ENCODE measurements around the gene RPS21. TPM values are rescaled to one million over a fixed set of nuclear protein-coding genes. Genes with fewer than 3 reads are reported as not detected.
"Not testable (repeated sequence)": the region's sequence is repeated elsewhere in the genome, so short reads cannot be mapped to it uniquely, and the experiment has no call there.

RPS21 gene
- total RNA-seq, 6 donors from 2014 or later = 94.6 to 1,381 (median 998) TPM

- peak in 1 of 2 donors; percentile 52 for DNase-seq
- TF ChIP-seq EP300 (IDR thresholded peaks at IDR 0.05) = no peak
- Histone ChIP-seq H3K4me3 (no peak overlapping the region), H3K27ac (no peak overlapping the region), H3K36me3 (no peaks in the 10 kb centered on the region), H3K9me3 (no peaks in the 10 kb centered on the region), H3K4me1 (peaks cover 58 to 76% (median 66%) of the 10 kb centered on the region in 4 donors), H3K27me3 (peaks cover 0 to 23% (median under 1%) of the 10 kb centered on the region in 4 donors)
- ATAC-seq (ENCODE audit: low FRiP score in 2 of 2) = no peak
- WGBS, 2 donors = 92 to 96% methylated on average over 6 of the region's 8 CpGs
Measured at GRCh38 chr20:62371588-62372041, 15.3 kb upstream of the RPS21 start.

DNA sequence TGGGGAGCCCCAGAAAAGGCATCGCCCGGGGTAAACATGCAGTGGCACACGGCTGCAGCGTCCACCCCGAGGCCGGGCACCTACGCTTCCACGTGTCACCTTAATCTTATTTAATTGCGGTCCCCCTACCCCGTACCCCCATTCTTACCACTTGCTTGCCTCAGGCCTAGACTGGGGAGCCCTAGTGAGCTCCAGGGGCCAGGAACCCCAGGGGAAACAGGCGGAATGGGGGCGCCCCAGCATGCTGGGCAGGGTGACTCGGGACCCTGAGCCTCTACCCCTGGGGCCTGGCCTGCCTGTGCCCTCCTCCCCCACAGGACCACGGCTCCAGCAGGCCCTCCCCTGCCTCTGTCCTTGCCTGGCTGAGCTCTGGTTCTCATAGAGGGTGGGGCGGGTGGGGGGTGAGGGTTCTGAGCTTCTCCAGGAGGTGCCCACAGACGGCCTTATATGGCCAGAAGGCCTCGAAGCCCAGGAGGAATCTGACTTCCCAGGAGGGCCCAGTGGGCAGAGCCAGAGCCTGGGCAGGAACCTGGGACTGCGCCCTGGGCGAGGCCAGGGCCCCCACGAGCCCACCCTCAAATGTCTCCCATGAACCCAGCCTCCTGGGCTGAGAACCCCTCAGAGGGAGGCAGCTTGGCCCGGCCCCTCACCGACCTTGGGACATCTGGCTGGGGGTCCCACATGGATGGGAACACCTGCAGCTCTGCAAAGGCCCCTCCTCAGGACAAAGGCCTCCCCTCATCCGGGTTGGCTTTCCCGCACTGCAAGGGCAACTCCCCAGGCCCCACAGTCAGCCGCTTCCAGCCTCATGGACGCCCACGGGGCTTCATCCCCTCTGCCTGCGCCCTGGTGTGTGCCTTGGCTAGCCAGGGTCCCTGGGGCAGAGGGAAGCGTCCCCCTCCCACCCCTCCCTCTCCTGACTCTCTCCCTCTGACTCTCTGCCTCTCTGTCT is 14.6 kb upstream of the RPS21 start:
- peaks cover 0 to 16% (median 0%) of the 10 kb centered on the region in 4 donors for H3K27me3 ChIP-seq
- ATAC-seq (ENCODE audit: low FRiP score in 2 of 2) = no peak
- H3K9me3 ChIP-seq = no peaks in the 10 kb centered on the region
- TF ChIP-seq EP300 (IDR thresholded peaks at IDR 0.05) = no peak
- TF ChIP-seq CTCF (IDR thresholded peaks at IDR 0.05) = no peak
- no peak for TF ChIP-seq POLR2AphosphoS5 (IDR thresholded peaks at IDR 0.05)
- no peak for TF ChIP-seq POLR2A (IDR thresholded peaks at IDR 0.05)
- no peak overlapping the region for H3K27ac ChIP-seq
- peaks cover 64 to 75% (median 69%) of the 10 kb centered on the region in 4 donors for H3K4me1 ChIP-seq
- 82 to 87% methylated on average over 24 to 27 of the region's 29 CpGs for WGBS, 2 donors
- peak in 1 of 2 donors; percentile 67 for DNase-seq
- no peaks in the 10 kb centered on the region for H3K36me3 ChIP-seq
- H3K4me3 ChIP-seq = no peak overlapping the region

- Histone ChIP-seq H3K27ac (peak overlapping the region in 2 of 4 donors; percentile 64 to 77), H3K4me1 (peaks cover 64 to 75% (median 69%) of the 10 kb centered on the region in 4 donors)
- ATAC-seq (ENCODE audit: low FRiP score in 2 of 2); H3K9me3 ChIP-seq; H3K27me3 ChIP-seq; H3K36me3 ChIP-seq; H3K4me3 ChIP-seq: not testable (repeated sequence)
- 86 to 88% methylated on average over 11 to 27 of the region's 40 CpGs for whole genome bisulfite sequencing, 2 donors
- DNase-seq = peak in 1 of 2 donors; percentile 54
Measured at GRCh38 chr20:62373631-62374179, 13.2 kb upstream of the RPS21 start.

- Histone ChIP-seq H3K36me3 (no peaks in the 10 kb centered on the region), H3K27me3 (no peaks in the 10 kb centered on the region), H3K9me3 (no peaks in the 10 kb centered on the region), H3K27ac (peak overlapping the region; percentile 29 to 77 (median 58)), H3K4me3 (no peak overlapping the region), H3K4me1 (peaks cover 57 to 73% (median 61%) of the 10 kb centered on the region in 4 donors)
- ATAC-seq (ENCODE audit: low FRiP score in 2 of 2) (no peak), DNase-seq (peak in 1 of 2 donors; percentile 52)
- no peak for TF ChIP-seq POLR2A (IDR thresholded peaks at IDR 0.05)
- WGBS, 2 donors = 52 to 61% methylated on average over 10 to 19 of the region's 24 CpGs
Measured at GRCh38 chr20:62374331-62375152, 12.4 kb upstream of the RPS21 start.

- H3K36me3 ChIP-seq = no peaks in the 10 kb centered on the region
- TF ChIP-seq POLR2AphosphoS5 (IDR thresholded peaks at IDR 0.05) = peak in 1 of 2 donors; percentile 13
- no peak for TF ChIP-seq EP300 (IDR thresholded peaks at IDR 0.05)
- TF ChIP-seq CTCF (IDR thresholded peaks at IDR 0.05) = peak in 5 of 6 experiments; percentile 32 to 76 (median 72)
- no peak for TF ChIP-seq POLR2A (IDR thresholded peaks at IDR 0.05)
- H3K4me3 ChIP-seq = no peak overlapping the region
- peaks cover 57 to 67% (median 57%) of the 10 kb centered on the region in 4 donors for H3K4me1 ChIP-seq
- H3K27me3 ChIP-seq = no peaks in the 10 kb centered on the region
- WGBS, 2 donors = 62 to 72% methylated on average over 9 to 24 of the region's 26 CpGs
- DNase-seq = peak; percentile 67 to 87
- ATAC-seq (ENCODE audit: low FRiP score in 2 of 2) = peak; percentile 43 to 75
- peak overlapping the region; percentile 51 to 77 (median 67) for H3K27ac ChIP-seq
- no peaks in the 10 kb centered on the region for H3K9me3 ChIP-seq
Measured at GRCh38 chr20:62376112-62377063, 10.5 kb upstream of the RPS21 start.
